ENCODE measurements around the gene PAX7.
A peak's percentile ranks its signal among the peaks of the same experiment; 100 is the strongest.

DNA sequence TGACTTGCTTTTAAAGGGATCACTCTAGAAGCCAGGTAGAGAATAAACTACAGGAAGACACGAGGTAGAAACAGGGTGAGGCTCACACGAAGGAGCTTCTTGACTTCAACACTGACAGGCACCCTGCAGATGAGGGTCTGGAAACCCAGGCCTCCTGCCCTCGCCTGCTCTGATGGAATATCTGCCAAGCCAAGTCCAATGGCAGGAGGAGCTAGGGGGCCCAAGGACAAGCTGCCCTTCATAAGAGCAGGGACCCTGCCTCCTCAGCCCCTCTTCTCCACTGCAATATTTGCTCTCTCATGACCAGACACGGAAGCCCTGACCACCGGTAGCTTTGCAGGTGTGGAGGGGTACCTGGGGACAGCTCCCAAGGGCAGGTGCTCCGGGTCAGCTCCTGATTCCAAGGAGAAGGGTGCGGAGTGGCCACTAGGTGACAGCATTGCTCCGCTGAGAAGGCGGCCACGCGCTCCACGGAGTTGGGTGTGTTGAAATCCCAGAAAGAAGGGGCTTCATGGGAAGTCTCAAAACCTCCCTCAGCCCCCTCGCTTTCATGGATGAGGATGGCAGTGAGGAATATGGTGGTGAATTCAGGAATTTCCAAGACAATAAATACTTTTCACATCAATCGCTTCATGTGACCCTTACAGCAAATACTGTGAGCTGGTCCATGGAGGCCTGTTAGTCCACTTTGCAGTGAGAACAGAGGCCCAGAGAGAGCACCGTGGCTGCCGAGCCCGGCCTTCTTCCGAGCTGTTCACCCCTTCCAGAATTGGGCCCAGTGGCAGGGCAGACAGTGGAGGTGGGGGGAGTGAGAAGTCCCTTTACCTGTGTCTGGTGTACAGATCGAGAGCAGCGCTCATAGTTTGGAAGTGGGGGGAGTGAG, 33.2 kb upstream of the PAX7 start:
- TF ChIP-seq, protein P1, sequence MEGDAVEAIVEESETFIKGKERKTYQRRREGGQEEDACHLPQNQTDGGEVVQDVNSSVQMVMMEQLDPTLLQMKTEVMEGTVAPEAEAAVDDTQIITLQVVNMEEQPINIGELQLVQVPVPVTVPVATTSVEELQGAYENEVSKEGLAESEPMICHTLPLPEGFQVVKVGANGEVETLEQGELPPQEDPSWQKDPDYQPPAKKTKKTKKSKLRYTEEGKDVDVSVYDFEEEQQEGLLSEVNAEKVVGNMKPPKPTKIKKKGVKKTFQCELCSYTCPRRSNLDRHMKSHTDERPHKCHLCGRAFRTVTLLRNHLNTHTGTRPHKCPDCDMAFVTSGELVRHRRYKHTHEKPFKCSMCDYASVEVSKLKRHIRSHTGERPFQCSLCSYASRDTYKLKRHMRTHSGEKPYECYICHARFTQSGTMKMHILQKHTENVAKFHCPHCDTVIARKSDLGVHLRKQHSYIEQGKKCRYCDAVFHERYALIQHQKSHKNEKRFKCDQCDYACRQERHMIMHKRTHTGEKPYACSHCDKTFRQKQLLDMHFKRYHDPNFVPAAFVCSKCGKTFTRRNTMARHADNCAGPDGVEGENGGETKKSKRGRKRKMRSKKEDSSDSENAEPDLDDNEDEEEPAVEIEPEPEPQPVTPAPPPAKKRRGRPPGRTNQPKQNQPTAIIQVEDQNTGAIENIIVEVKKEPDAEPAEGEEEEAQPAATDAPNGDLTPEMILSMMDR (IDR thresholded peaks at IDR 0.05; ENCODE audit: insufficient read depth, low read depth, low read length), result peak; percentile 72
- no peak for TF ChIP-seq EZH2 (IDR thresholded peaks at IDR 0.05; ENCODE audit: insufficient read depth, low read length)

Measured in astrocyte (in vitro differentiated cells and primary cell).